HG02885 (cell line): ENCODE results near the gene CTNNA3.

ENCODE experiments used
- ATAC-seq: cut with Tn5 transposase; IDR thresholded peaks from one replicate; pipeline ENCODE4 v1.9.1; 2021; ENCODE audit warnings: mild to moderate bottlenecking; ENCODE audit not compliant: unreplicated experiment, poor library complexity

Gene CTNNA3

GRCh38 chr10:67666416-67667034 lies 29.5 kb downstream of the CTNNA3 start:
- ATAC-seq, result no peak

GRCh38 chr10:67665491-67665890 lies 30.5 kb downstream of the CTNNA3 start:
- no peak for ATAC-seq

GRCh38 chr10:67664942-67665341 lies 31.1 kb downstream of the CTNNA3 start:
- no peak for ATAC-seq

GRCh38 chr10:67663449-67664087 lies 32.4 kb downstream of the CTNNA3 start:
- ATAC-seq, result no peak

- no peak for ATAC-seq
Measured at GRCh38 chr10:67662415-67662814, 33.6 kb downstream of the CTNNA3 start.

- ATAC-seq, result no peak
Measured at GRCh38 chr10:67659497-67659896, 36.5 kb downstream of the CTNNA3 start.

GRCh38 chr10:67657775-67658174 lies 38.2 kb downstream of the CTNNA3 start:
- ATAC-seq, result no peak

GRCh38 chr10:67650558-67650957 lies 45.4 kb downstream of the CTNNA3 start:
- no peak for ATAC-seq

GRCh38 chr10:67648613-67649229 lies 47.3 kb downstream of the CTNNA3 start:
- no peak for ATAC-seq

GRCh38 chr10:67630904-67631303 lies 65.1 kb downstream of the CTNNA3 start:
- no peak for ATAC-seq

GRCh38 chr10:67629461-67629971 lies 66.5 kb downstream of the CTNNA3 start:
- ATAC-seq, result no peak

GRCh38 chr10:67622984-67623383 lies 73.0 kb downstream of the CTNNA3 start:
- ATAC-seq, result no peak

- no peak for ATAC-seq
Measured at GRCh38 chr10:67622511-67622910, 73.5 kb downstream of the CTNNA3 start.

GRCh38 chr10:67621834-67622233 lies 74.2 kb downstream of the CTNNA3 start:
- no peak for ATAC-seq

GRCh38 chr10:67618116-67618515 lies 77.9 kb downstream of the CTNNA3 start:
- ATAC-seq, result no peak

- peak; percentile 88 for ATAC-seq
Measured at GRCh38 chr10:67612577-67613537, 83.1 kb downstream of the CTNNA3 start.

GRCh38 chr10:67612176-67612575 lies 83.8 kb downstream of the CTNNA3 start:
- no peak for ATAC-seq

GRCh38 chr10:67609996-67610793 lies 85.8 kb downstream of the CTNNA3 start:
- no peak for ATAC-seq

GRCh38 chr10:67608001-67608400 lies 88.0 kb downstream of the CTNNA3 start:
- no peak for ATAC-seq

GRCh38 chr10:67607472-67607871 lies 88.5 kb downstream of the CTNNA3 start:
- ATAC-seq, result no peak
